Psoas muscle (tissue), 8 donors: ENCODE data around the gene DEUP1. TPM values are rescaled to one million over a fixed set of nuclear protein-coding genes. Genes with fewer than 3 reads are reported as not detected.
"Not testable (repeated sequence)": the region's sequence is repeated elsewhere in the genome, so short reads cannot be mapped to it uniquely, and the experiment has no call there.

Experiments
- ATAC-seq, 4 donors: fragments of 200-7000 bp; cut with Tn5 transposase; one replicate each; pipeline ENCODE4 v1.9.1; 2020; ENCODE audit warnings: moderate library complexity in 3 of 4, mild to moderate bottlenecking in 2 of 4
- DNase-seq, 2 donors: peaks; one replicate each; pipeline ENCODE4 v3.0.0-alpha.2; 2020
- H3K27ac ChIP-seq: fragments of 200-600 bp; one replicate; pipeline ENCODE4 v1.8.0; 2022
- H3K27me3 ChIP-seq, 3 donors: fragments of 200-600 bp in 1 of 3; one replicate each; pipeline versions ENCODE4 v1.6.1 to v1.8.0; 2013 to 2022; ENCODE audit warnings: low read length in 2 of 3, mild to moderate bottlenecking in 2 of 3, moderate library complexity in 1 of 3; ENCODE audit not compliant: insufficient read depth in 3 of 3
- H3K36me3 ChIP-seq, 2 donors: fragments of 200-600 bp in 1 of 2; one replicate each; pipeline versions ENCODE4 v1.6.1 to v1.8.0; 2013 to 2022; ENCODE audit warnings: low read depth in 1 of 2, mild to moderate bottlenecking in 1 of 2, moderate library complexity in 1 of 2; ENCODE audit not compliant: insufficient read depth in 1 of 2
- H3K4me1 ChIP-seq: fragments of 200-600 bp; one replicate; pipeline ENCODE4 v1.8.0; 2022
- H3K4me3 ChIP-seq: fragments of 200-600 bp; one replicate; pipeline ENCODE4 v1.8.0; 2022; ENCODE audit warnings: mild to moderate bottlenecking
- H3K9me3 ChIP-seq: fragments of 200-600 bp; one replicate; pipeline ENCODE4 v1.8.0; 2022
- WGBS, 3 donors: extraction: QIAGEN DNeasy Blood & Tissue Kit; methylation state at CpG; one replicate each; pipeline versions ENCODE4 v1.1.6 to v1.1.7; 2013; 5-methylcytosine and 5-hydroxymethylcytosine counted together
- intact Hi-C, 2 donors: fragments of 100-400 bp; cut with DNase I; formaldehyde crosslinking; loops; one replicate each; pipeline versions ENCODE4 v1.11.0 to v1.14.2; 2022
- polyA plus RNA-seq, 3 donors: library from polyadenylated mRNA; stranded (reverse); fragments of 200-250 nt; gene quantifications; one replicate each; pipeline ENCODE4 v1.2.3, GENCODE V29; 2013
- total RNA-seq, 4 donors: library from RNA; stranded (reverse); fragmentation: NEBNext Ultra II Directional in 2 of 4; extraction: Animal tissue kit (Norgen Biotek cat#: 25700) in 2 of 4; gene quantifications; one replicate each; pipeline versions ENCODE4 v1.2.1 to v1.2.4, GENCODE V29; 2021 to 2023
- TF ChIP-seq, protein P1 (sequence below): fragments of 200-600 bp; IDR thresholded peaks from one replicate; pipeline ENCODE4 v1.8.0; 2022; ENCODE audit warnings: antibody characterized with exemption
- donor health status: healthy with polysubstance abuse.
- donor health status: DM: no; HTN: no; CAD: no; lungs with moderate emphysema.
- donor health status: Bipolar disorder and iron deficiency.
- donor health status: healthy.
- donor health status: DM: yes; HTN: yes; CAD: no.
- donor health status: DM: no; HTN: no; CAD: no.
- donor health status: DM: no; HTN: no; CAD: no.
- donor health status: DM: yes; HTN: yes; CAD: no.

The DEUP1 gene
- total and polyA plus RNA-seq, 7 donors, result not detected

DNA sequence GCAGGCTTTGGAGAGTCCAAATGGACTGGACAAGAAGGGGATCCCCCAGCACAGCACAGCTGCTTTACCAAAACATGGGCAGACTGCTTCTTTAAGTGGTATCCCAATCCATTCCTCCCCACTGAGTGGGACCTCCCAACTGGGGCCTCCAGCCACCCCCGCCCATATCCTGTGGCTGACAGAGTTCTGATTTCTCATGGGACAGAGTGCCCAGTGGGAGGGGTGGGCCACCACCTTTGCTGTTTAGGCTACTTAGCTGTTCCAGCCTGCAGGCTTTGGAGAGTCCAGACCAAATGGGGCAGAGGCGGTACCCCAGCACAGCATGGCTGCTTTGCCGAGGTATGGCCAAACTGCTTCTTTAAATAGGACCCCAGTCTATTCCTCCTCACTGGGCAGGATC lies 26.9 kb upstream of the DEUP1 start:
- no peaks in the 10 kb centered on the region for H3K27me3 ChIP-seq
- H3K27ac ChIP-seq, result no peak overlapping the region
- intact Hi-C loops, result no loop called here
- DNase-seq (no peak), ATAC-seq (no peak)
- WGBS, 3 donors, result 77 to 87% (median 85%) methylated on average over 3 of the region's 3 CpGs
- TF ChIP-seq, protein P1, sequence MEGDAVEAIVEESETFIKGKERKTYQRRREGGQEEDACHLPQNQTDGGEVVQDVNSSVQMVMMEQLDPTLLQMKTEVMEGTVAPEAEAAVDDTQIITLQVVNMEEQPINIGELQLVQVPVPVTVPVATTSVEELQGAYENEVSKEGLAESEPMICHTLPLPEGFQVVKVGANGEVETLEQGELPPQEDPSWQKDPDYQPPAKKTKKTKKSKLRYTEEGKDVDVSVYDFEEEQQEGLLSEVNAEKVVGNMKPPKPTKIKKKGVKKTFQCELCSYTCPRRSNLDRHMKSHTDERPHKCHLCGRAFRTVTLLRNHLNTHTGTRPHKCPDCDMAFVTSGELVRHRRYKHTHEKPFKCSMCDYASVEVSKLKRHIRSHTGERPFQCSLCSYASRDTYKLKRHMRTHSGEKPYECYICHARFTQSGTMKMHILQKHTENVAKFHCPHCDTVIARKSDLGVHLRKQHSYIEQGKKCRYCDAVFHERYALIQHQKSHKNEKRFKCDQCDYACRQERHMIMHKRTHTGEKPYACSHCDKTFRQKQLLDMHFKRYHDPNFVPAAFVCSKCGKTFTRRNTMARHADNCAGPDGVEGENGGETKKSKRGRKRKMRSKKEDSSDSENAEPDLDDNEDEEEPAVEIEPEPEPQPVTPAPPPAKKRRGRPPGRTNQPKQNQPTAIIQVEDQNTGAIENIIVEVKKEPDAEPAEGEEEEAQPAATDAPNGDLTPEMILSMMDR, result no peak
- H3K9me3 ChIP-seq, result no peaks in the 10 kb centered on the region
- H3K36me3 ChIP-seq, result no peaks in the 10 kb centered on the region
- H3K4me1 ChIP-seq, result no peaks in the 10 kb centered on the region
- H3K4me3 ChIP-seq, result no peak overlapping the region

DNA sequence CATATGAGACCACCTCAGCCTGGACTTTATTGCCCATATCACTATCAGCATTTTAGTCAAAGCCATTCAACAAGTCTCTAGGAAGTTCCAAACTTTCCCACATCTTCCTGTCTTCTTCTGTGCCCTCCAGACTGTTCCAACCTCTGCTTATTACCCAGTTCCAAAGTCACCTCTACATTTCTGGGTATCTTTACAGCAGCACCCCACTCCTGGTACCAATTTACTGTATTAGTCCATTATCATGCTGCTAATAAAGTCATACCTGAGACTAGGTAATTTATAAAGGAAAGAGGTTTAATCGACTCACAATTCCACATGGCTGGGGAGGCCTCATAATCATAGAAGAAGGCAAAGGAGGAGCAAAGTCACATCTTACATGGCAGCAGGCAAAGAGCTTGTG lies 16.1 kb upstream of the DEUP1 start:
- H3K4me1 ChIP-seq, H3K36me3 ChIP-seq, H3K27ac ChIP-seq, H3K9me3 ChIP-seq, DNase-seq, ATAC-seq, H3K27me3 ChIP-seq, H3K4me3 ChIP-seq, intact Hi-C loops: not testable (repeated sequence)
- WGBS, 3 donors, result 82 to 94% (median 88%) methylated on average over 1 of the region's 1 CpG

DNA sequence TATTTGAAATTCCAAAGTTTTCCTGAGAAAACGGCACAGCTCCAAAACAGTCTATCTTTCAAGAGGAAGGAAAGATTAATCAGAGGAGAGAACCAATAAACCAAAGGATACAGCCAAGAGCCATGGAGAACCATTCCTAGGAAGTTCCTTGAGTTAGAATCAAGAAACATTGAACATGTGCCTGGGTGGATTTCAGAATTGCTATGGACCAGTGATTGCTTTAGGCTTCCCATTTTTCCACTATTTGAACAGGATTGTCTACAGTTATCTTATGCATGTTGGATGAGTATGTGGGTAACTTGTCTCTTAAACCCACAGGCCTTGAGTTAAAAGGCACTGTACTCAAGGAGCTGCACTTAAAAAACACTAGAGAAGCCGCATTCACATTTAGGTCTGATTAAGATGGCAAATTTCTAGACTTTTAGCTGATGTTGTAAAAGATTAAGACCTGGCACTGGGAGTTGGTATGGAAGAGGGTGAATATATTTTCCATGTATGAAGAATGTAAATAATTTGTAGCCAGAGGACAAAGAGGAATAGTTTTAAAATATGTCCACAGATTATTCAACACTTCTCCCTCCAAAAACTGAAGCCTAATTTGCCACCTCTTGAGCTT lies 11.2 kb upstream of the DEUP1 start:
- intact Hi-C loops, result no loop called here
- WGBS, 3 donors, result 41 to 90% (median 45%) methylated on average over 2 of the region's 2 CpGs
- Histone ChIP-seq H3K27me3 (no peaks in the 10 kb centered on the region), H3K9me3 (no peaks in the 10 kb centered on the region), H3K4me3 (no peak overlapping the region), H3K36me3 (no peaks in the 10 kb centered on the region), H3K4me1 (no peaks in the 10 kb centered on the region), H3K27ac (no peak overlapping the region)
- ATAC-seq (no peak), DNase-seq (no peak)
- TF ChIP-seq, protein P1, result no peak

DNA sequence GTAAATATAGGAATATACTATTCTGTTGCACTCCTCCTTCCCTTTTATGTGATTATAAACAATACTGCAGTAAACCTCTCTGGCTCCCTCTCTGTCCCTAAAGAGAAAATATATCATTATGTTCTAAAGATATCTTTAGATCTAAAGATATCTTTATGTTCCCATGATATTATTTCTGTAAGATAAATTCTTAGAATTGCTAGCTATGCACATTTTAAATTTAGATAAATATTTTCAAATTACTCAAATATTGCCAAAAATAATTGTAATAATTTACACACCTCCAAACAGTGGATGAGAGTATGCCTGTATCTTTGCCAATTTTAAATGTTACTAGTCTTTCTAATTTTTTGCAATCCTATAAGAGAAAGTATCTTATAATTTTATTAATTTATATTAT lies 10.3 kb upstream of the DEUP1 start:
- intact Hi-C loops, result no loop called here
- DNase-seq, result no peak
- Histone ChIP-seq H3K4me1 (no peaks in the 10 kb centered on the region), H3K4me3 (no peak overlapping the region), H3K27me3 (no peaks in the 10 kb centered on the region), H3K9me3 (no peaks in the 10 kb centered on the region), H3K27ac (no peak overlapping the region), H3K36me3 (no peaks in the 10 kb centered on the region)
- ATAC-seq, result no peak
- TF ChIP-seq, protein P1, result no peak

DNA sequence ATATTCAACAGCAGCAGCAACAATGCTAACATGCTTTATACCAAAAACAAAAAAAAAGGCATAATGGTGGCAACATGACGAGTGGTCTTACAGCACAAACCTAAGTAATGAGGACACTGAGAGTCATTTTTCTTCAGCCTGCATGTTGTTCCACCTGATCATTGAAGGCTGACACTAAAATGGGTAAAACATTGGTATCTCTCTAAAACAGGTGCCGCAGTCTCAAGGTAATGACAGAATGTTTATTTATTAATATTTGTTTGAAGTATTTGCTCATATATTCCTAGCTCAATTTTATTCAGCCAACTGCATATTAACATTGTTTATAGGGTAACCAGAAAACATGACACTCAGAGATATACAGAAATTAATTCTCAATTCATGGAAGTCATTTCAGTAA lies 8.3 kb upstream of the DEUP1 start:
- H3K9me3 ChIP-seq, result no peaks in the 10 kb centered on the region
- H3K36me3 ChIP-seq, result no peaks in the 10 kb centered on the region
- H3K4me3 ChIP-seq, result no peak overlapping the region
- intact Hi-C loops, result no loop called here
- H3K4me1 ChIP-seq, result no peaks in the 10 kb centered on the region
- TF ChIP-seq, protein P1, result no peak
- H3K27ac ChIP-seq, result no peak overlapping the region
- 65 to 83% (median 81%) methylated on average over 2 of the region's 2 CpGs for WGBS, 3 donors
- ATAC-seq (no peak), DNase-seq (no peak)
- H3K27me3 ChIP-seq, result no peaks in the 10 kb centered on the region
